Islet precursor cell (in vitro differentiated cells): ENCODE results near the gene RPS13.
A peak's percentile ranks its signal among the peaks of the same experiment; 100 is the strongest.
"Not testable (repeated sequence)": the region's sequence is repeated elsewhere in the genome, so short reads cannot be mapped to it uniquely, and the experiment has no call there.

Experiments
- DNase-seq: peaks from one replicate; pipeline ENCODE4 v3.0.0-alpha.2; 2018

RPS13 gene

GRCh38 chr11:17077520-17078401 is at the start of gene RPS13:
Gene RPS13, minus strand, starts transcription at chr11:17077667. Its CDS starts 26 bp downstream, at chr11:17077641.
- peak; percentile 99 for DNase-seq

- DNase-seq = no peak
These were observed 44.5 kb upstream of the RPS13 start for GRCh38 chr11:17121981-17122380.

- DNase-seq = no peak
These were observed 39.8 kb upstream of the RPS13 start for GRCh38 chr11:17117262-17117661.

- no peak for DNase-seq
These were observed 38.6 kb upstream of the RPS13 start for GRCh38 chr11:17116117-17116516.

- peak; percentile 75 for DNase-seq
These were observed 30.3 kb upstream of the RPS13 start for GRCh38 chr11:17107745-17108144.

GRCh38 chr11:17105404-17106040 is 28.1 kb upstream of the RPS13 start:
- DNase-seq = not testable (repeated sequence)

- DNase-seq = no peak
These were observed 25.0 kb upstream of the RPS13 start for GRCh38 chr11:17102462-17102861.

GRCh38 chr11:17098658-17099057 is 21.2 kb upstream of the RPS13 start:
- DNase-seq = no peak

GRCh38 chr11:17098038-17098437 is 20.6 kb upstream of the RPS13 start:
- DNase-seq = no peak

- not testable (repeated sequence) for DNase-seq
These were observed 8.5 kb upstream of the RPS13 start for GRCh38 chr11:17085976-17086375.

GRCh38 chr11:17077240-17077519 is 287 bp downstream of the RPS13 start:
- DNase-seq = no peak

- DNase-seq = no peak
These were observed 789 bp downstream of the RPS13 start for GRCh38 chr11:17076517-17077239.

GRCh38 chr11:17075506-17075905 is 2.0 kb downstream of the RPS13 start:
- DNase-seq = no peak

- no peak for DNase-seq
These were observed 4.0 kb downstream of the RPS13 start for GRCh38 chr11:17073370-17074027.

- DNase-seq = no peak
These were observed 10.1 kb downstream of the RPS13 start for GRCh38 chr11:17067417-17067816.

- DNase-seq = no peak
These were observed 10.8 kb downstream of the RPS13 start for GRCh38 chr11:17066691-17067090.

GRCh38 chr11:17063171-17064002 is 14.1 kb downstream of the RPS13 start:
- DNase-seq = peak; percentile 76

GRCh38 chr11:17051146-17051545 is 26.3 kb downstream of the RPS13 start:
- not testable (repeated sequence) for DNase-seq

- DNase-seq = not testable (repeated sequence)
These were observed 29.0 kb downstream of the RPS13 start for GRCh38 chr11:17048491-17048890.

- no peak for DNase-seq
These were observed 30.8 kb downstream of the RPS13 start for GRCh38 chr11:17046690-17047089.

- DNase-seq = no peak
These were observed 40.5 kb downstream of the RPS13 start for GRCh38 chr11:17036666-17037658.
